Caki2 (cell line): ENCODE measurements around the gene RALGPS1. TPM values are rescaled to one million over a fixed set of nuclear protein-coding genes. Genes with fewer than 3 reads are reported as not detected.

ENCODE experiments used
- DNase-seq: peaks from one replicate; pipeline ENCODE4 v3.0.0-alpha.2; 2015; ENCODE audit warnings: low read depth
- in situ Hi-C: cut with HindIII; loops from 2 replicates; pipeline ENCODE4 v1.10.0; 2016; ENCODE audit warnings: low sequenced_read_pairs, low pct_unique_long_range_greater_than_20kb, mixed read lengths
- total RNA-seq: library from RNA; depleted of rRNA; stranded (reverse); fragments of >200 nt; shearing (Covaris generic); gene quantifications from 2 replicates; pipeline ENCODE4 v1.2.3, GENCODE V29; 2014; ENCODE audit warnings: low replicate concordance

RALGPS1 gene
- total RNA-seq, 1 experiment from 2014 or later: 0.95 TPM

GRCh38 chr9:126942399-126942798, 27.8 kb downstream of the RALGPS1 start:
- in situ Hi-C loops: no loop called here
- no peak for DNase-seq

- in situ Hi-C loops: no loop called here
- DNase-seq: no peak
Measured at GRCh38 chr9:126945682-126946081, 31.1 kb downstream of the RALGPS1 start.

- no peak for DNase-seq
- in situ Hi-C loops: no loop called here
Measured at GRCh38 chr9:126947529-126947928, 32.9 kb downstream of the RALGPS1 start.

GRCh38 chr9:126952205-126952977, 37.8 kb downstream of the RALGPS1 start:
- in situ Hi-C loops: no loop called here
- DNase-seq: no peak

- in situ Hi-C loops: no loop called here
- DNase-seq: no peak
Measured at GRCh38 chr9:126953041-126953809, 38.6 kb downstream of the RALGPS1 start.

GRCh38 chr9:126955811-126956210, 41.2 kb downstream of the RALGPS1 start:
- in situ Hi-C loops: no loop called here
- no peak for DNase-seq

- in situ Hi-C loops: no loop called here
- DNase-seq: no peak
Measured at GRCh38 chr9:126956917-126957686, 42.5 kb downstream of the RALGPS1 start.

- in situ Hi-C loops: no loop called here
- no peak for DNase-seq
Measured at GRCh38 chr9:126957687-126958053, 43.1 kb downstream of the RALGPS1 start.

GRCh38 chr9:126959336-126959735, 44.8 kb downstream of the RALGPS1 start:
- no peak for DNase-seq
- in situ Hi-C loops: no loop called here

- no peak for DNase-seq
- in situ Hi-C loops: no loop called here
Measured at GRCh38 chr9:126959917-126960316, 45.3 kb downstream of the RALGPS1 start.

- in situ Hi-C loops: no loop called here
- DNase-seq: no peak
Measured at GRCh38 chr9:126962336-126962735, 47.8 kb downstream of the RALGPS1 start.

GRCh38 chr9:126965077-126965476, 50.5 kb downstream of the RALGPS1 start:
- in situ Hi-C loops: no loop called here

GRCh38 chr9:126965541-126966428, 51.2 kb downstream of the RALGPS1 start:
- DNase-seq: peak; percentile 32
- in situ Hi-C loops: no loop called here

More at GRCh38 chr9:126965077-126965476, 50.5 kb downstream of the RALGPS1 start:
- DNase-seq: no peak

- in situ Hi-C loops: no loop called here
- DNase-seq: no peak
Measured at GRCh38 chr9:126971261-126971660, 56.7 kb downstream of the RALGPS1 start.

- in situ Hi-C loops: no loop called here
- DNase-seq: no peak
Measured at GRCh38 chr9:126973651-126974529, 59.3 kb downstream of the RALGPS1 start.

GRCh38 chr9:126974594-126974993, 60.0 kb downstream of the RALGPS1 start:
- no peak for DNase-seq
- in situ Hi-C loops: no loop called here
